H9 (cell line): ENCODE results near the gene MGAT4D. TPM values are rescaled to one million over a fixed set of nuclear protein-coding genes. Genes with fewer than 3 reads are reported as not detected.

Experiments
- DNase-seq: peaks from one replicate; pipeline ENCODE4 v3.0.0-alpha.2; 2017
- H2AFZ ChIP-seq: one replicate; pipeline ENCODE4 v1.6.1; 2013; ENCODE audit warnings: mild to moderate bottlenecking, low read length, control low read depth, moderate library complexity
- H2AK5ac ChIP-seq: 2 replicates; pipeline ENCODE4 v1.6.1; 2013; ENCODE audit warnings: low read length, control low read depth, mixed read lengths; ENCODE audit not compliant: insufficient read length
- H2BK120ac ChIP-seq: one replicate; pipeline ENCODE4 v1.6.1; 2013; ENCODE audit warnings: low read depth, mild to moderate bottlenecking, low read length, control low read depth, inconsistent platforms; ENCODE audit not compliant: poor library complexity, severe bottlenecking
- H2BK12ac ChIP-seq: 2 replicates; pipeline ENCODE4 v1.6.1; 2013; ENCODE audit warnings: low read length, control low read depth, mixed read lengths, low read depth; ENCODE audit not compliant: insufficient read length
- H2BK15ac ChIP-seq: 2 replicates; pipeline ENCODE4 v1.6.1; 2013; ENCODE audit warnings: low read depth, low read length, control low read depth
- H2BK20ac ChIP-seq: one replicate; pipeline ENCODE4 v1.6.1; 2013; ENCODE audit warnings: low read depth, mild to moderate bottlenecking, low read length, control low read depth, inconsistent platforms; ENCODE audit not compliant: poor library complexity, severe bottlenecking
- H2BK5ac ChIP-seq: 2 replicates; pipeline ENCODE4 v1.6.1; 2013; ENCODE audit warnings: low read length, control low read depth, mixed read lengths; ENCODE audit not compliant: insufficient read length
- H3K14ac ChIP-seq: 2 replicates; pipeline ENCODE4 v1.6.1; 2013; ENCODE audit warnings: low read length, control low read depth; ENCODE audit not compliant: insufficient read depth
- H3K18ac ChIP-seq: 2 replicates; pipeline ENCODE4 v1.6.1; 2013; ENCODE audit warnings: low read depth, mild to moderate bottlenecking, mixed read lengths, low read length, control low read depth; ENCODE audit not compliant: insufficient read length
- H3K23ac ChIP-seq: 2 replicates; pipeline ENCODE4 v1.6.1; 2013; ENCODE audit warnings: low read length, control low read depth, mixed read lengths, low read depth; ENCODE audit not compliant: insufficient read length
- H3K23me2 ChIP-seq: 2 replicates; pipeline ENCODE4 v1.6.1; 2013; ENCODE audit warnings: low read depth, mild to moderate bottlenecking, mixed read lengths, low read length, control low read depth; ENCODE audit not compliant: insufficient read length, poor library complexity, severe bottlenecking
- H3K27ac ChIP-seq: 2 replicates; pipeline ENCODE4 v1.5.1; 2013; ENCODE audit warnings: low read length, control low read depth, mixed read lengths, low read depth; ENCODE audit not compliant: insufficient read length
- H3K27me3 ChIP-seq: 2 replicates; pipeline ENCODE4 v1.6.1; 2013; ENCODE audit warnings: low read length, control low read depth, inconsistent platforms; ENCODE audit not compliant: insufficient read depth
- H3K4ac ChIP-seq: 2 replicates; pipeline ENCODE4 v1.6.1; 2013; ENCODE audit warnings: low read depth, mild to moderate bottlenecking, control low read depth, inconsistent platforms, low read length, moderate library complexity
- H3K4me1 ChIP-seq: 2 replicates; pipeline ENCODE4 v1.6.1; 2013; ENCODE audit warnings: low read length, control low read depth, inconsistent platforms; ENCODE audit not compliant: insufficient read depth
- H3K4me2 ChIP-seq: 2 replicates; pipeline ENCODE4 v1.6.1; 2013; ENCODE audit warnings: low read length, control low read depth, mixed read lengths; ENCODE audit not compliant: insufficient read length, insufficient read depth
- H3K56ac ChIP-seq: 2 replicates; pipeline ENCODE4 v1.6.1; 2013; ENCODE audit warnings: low read depth, mild to moderate bottlenecking, mixed read lengths, low read length, control low read depth; ENCODE audit not compliant: insufficient read length
- H3K79me1 ChIP-seq: 2 replicates; pipeline ENCODE4 v1.6.1; 2013; ENCODE audit warnings: low read depth, mild to moderate bottlenecking, moderate library complexity, low read length, control low read depth, inconsistent platforms; ENCODE audit not compliant: insufficient read depth, poor library complexity, severe bottlenecking
- H3K79me2 ChIP-seq: 2 replicates; pipeline ENCODE4 v1.6.1; 2013; ENCODE audit warnings: low read length, control low read depth, inconsistent platforms; ENCODE audit not compliant: insufficient read depth
- H3K9ac ChIP-seq: 2 replicates; pipeline ENCODE4 v1.6.1; 2013; ENCODE audit warnings: low read length, control low read depth, mixed read lengths; ENCODE audit not compliant: insufficient read length; ENCODE audit errors: extremely low read depth
- H3K9me3 ChIP-seq: one replicate; pipeline ENCODE4 v1.6.1; 2013; ENCODE audit warnings: low read depth, low read length, inconsistent platforms; ENCODE audit not compliant: control insufficient read depth
- H3T11ph ChIP-seq: one replicate; pipeline ENCODE4 v1.6.1; 2013; ENCODE audit warnings: mild to moderate bottlenecking, low read length, control low read depth, inconsistent platforms
- H4K20me1 ChIP-seq: one replicate; pipeline ENCODE4 v1.6.1; 2013; ENCODE audit not compliant: control insufficient read depth, insufficient read length, insufficient read depth
- H4K5ac ChIP-seq: 2 replicates; pipeline ENCODE4 v1.6.1; 2013; ENCODE audit warnings: low read depth, mild to moderate bottlenecking, mixed read lengths, low read length, control low read depth; ENCODE audit not compliant: insufficient read length
- H4K8ac ChIP-seq: replicated peaks from 2 replicates; pipeline ENCODE4 v1.6.1; 2013; ENCODE audit warnings: low read length, control low read depth, mixed read lengths, low read depth; ENCODE audit not compliant: insufficient read length
- H4K91ac ChIP-seq: 2 replicates; pipeline ENCODE4 v1.6.1; 2013; ENCODE audit warnings: low read depth, mild to moderate bottlenecking, moderate library complexity, mixed read lengths, low read length, control low read depth; ENCODE audit not compliant: insufficient read length
- H3K27ac Mint-ChIP-seq, 3 experiments: 2 replicates in 2 of 3; 3 replicates in 1 of 3; pipeline ENCODE4 v1.8.0; 2020 to 2021; ENCODE audit warnings: mixed read lengths in 3 of 3, mild to moderate bottlenecking in 1 of 3, moderate library complexity in 1 of 3
- H3K27me3 Mint-ChIP-seq: 2 replicates; pipeline ENCODE4 v1.8.0; 2021; ENCODE audit warnings: low read depth, mild to moderate bottlenecking, moderate library complexity, mixed read lengths
- H3K36me3 Mint-ChIP-seq, 3 experiments: 2 replicates in 2 of 3; 3 replicates in 1 of 3; pipeline ENCODE4 v1.8.0; 2020 to 2021; ENCODE audit warnings: low read depth in 3 of 3, mixed read lengths in 3 of 3; ENCODE audit not compliant: insufficient read depth in 1 of 3
- H3K4me1 Mint-ChIP-seq, 2 experiments: 2 replicates each; pipeline ENCODE4 v1.8.0; 2020; ENCODE audit warnings: mixed read lengths in 2 of 2
- H3K4me3 Mint-ChIP-seq, 2 experiments: 2 replicates in 1 of 2; 3 replicates in 1 of 2; pipeline ENCODE4 v1.8.0; 2020 to 2021; ENCODE audit warnings: mild to moderate bottlenecking in 2 of 2, mixed read lengths in 2 of 2, moderate library complexity in 1 of 2
- H3K9me3 Mint-ChIP-seq, 2 experiments: 2 replicates in 1 of 2; 3 replicates in 1 of 2; pipeline ENCODE4 v1.8.0; 2020; ENCODE audit warnings: mild to moderate bottlenecking in 2 of 2, mixed read lengths in 2 of 2, moderate library complexity in 1 of 2
- CTCF ChIP-seq: fragments of 200-600 bp; sonication (generic); conservative IDR thresholded peaks from 3 replicates; pipeline ENCODE4 v1.8.0; 2021; ENCODE audit warnings: antibody characterized with exemption, mild to moderate bottlenecking
- WGBS: extraction: QIAGEN DNeasy Blood & Tissue Kit; methylation state at CpG from one replicate; pipeline ENCODE4 v1.1.7; 2013; ENCODE audit warnings: missing lambda C conversion rate, low lambda C conversion rate, mixed read lengths; ENCODE audit not compliant: insufficient read length; ENCODE audit errors: extremely low coverage; 5-methylcytosine and 5-hydroxymethylcytosine counted together
- total RNA-seq: library from RNA; stranded (reverse); gene quantifications from 2 replicates; pipeline ENCODE4 v1.2.1, GENCODE V29; 2021

The MGAT4D gene
- total RNA-seq, 1 experiment from 2014 or later: not detected

- Mint-ChIP-seq H3K4me3 (peak within 1 kb of the TSS; percentile 76 to 88), H3K27me3 (peaks cover 24% of the 10 kb centered on the region), H3K36me3 (no peaks in the 10 kb centered on the region), H3K4me1 (peaks cover 12 to 20% of the 10 kb centered on the region in 2 experiments), H3K27ac (peak within 1 kb of the TSS in 1 of 3 experiments; percentile 76; a peak in 1 of 7 replicates), H3K9me3 (no peaks in the 10 kb centered on the region)
- Histone ChIP-seq H2BK15ac (no peak within 1 kb of the TSS), H3K27me3 (no peaks in the 10 kb centered on the region), H2BK120ac (no peak within 1 kb of the TSS), H3K79me1 (no peaks in the 10 kb centered on the region), H3K23me2 (peaks cover 7% of the 10 kb centered on the region), H3K4me2 (peak within 1 kb of the TSS; percentile 48), H4K5ac (no peak within 1 kb of the TSS), H3K9me3 (no peaks in the 10 kb centered on the region), H2AFZ (no peak within 1 kb of the TSS), H2BK5ac (no peak within 1 kb of the TSS), H4K91ac (no peak within 1 kb of the TSS), H3K79me2 (no peaks in the 10 kb centered on the region), H3K14ac (peak within 1 kb of the TSS; percentile 66; the same call in 1 of the 2 replicates), H3T11ph (no peak within 1 kb of the TSS), H3K9ac (peak within 1 kb of the TSS; percentile 1), H3K23ac (no peak within 1 kb of the TSS), H3K27ac (no peak within 1 kb of the TSS), H2BK12ac (no peak within 1 kb of the TSS), H4K8ac (no peak within 1 kb of the TSS), H3K4me1 (no peaks in the 10 kb centered on the region), H3K18ac (peak within 1 kb of the TSS; percentile 32), H2AK5ac (no peak within 1 kb of the TSS), H4K20me1 (no peaks in the 10 kb centered on the region), H3K4ac (no peak within 1 kb of the TSS), H3K56ac (no peak within 1 kb of the TSS), H2BK20ac (no peak within 1 kb of the TSS)
- TF ChIP-seq CTCF: peak; percentile 77
- no CpG with 5 or more reads among the region's 73 CpGs for WGBS
- DNase-seq: peak; percentile 93
Measured at GRCh38 chr4:140427106-140427918, 70.8 kb downstream of the MGAT4D start, which contains the start of gene CLGN. TSS of gene CLGN (minus strand) at chr4:140427648. CDS start at chr4:140413078, 14,570 bp downstream.
